ENCODE measurements around the gene FRMPD4.
A peak's percentile ranks its signal among the peaks of the same experiment; 100 is the strongest.

FRMPD4 gene

DNA sequence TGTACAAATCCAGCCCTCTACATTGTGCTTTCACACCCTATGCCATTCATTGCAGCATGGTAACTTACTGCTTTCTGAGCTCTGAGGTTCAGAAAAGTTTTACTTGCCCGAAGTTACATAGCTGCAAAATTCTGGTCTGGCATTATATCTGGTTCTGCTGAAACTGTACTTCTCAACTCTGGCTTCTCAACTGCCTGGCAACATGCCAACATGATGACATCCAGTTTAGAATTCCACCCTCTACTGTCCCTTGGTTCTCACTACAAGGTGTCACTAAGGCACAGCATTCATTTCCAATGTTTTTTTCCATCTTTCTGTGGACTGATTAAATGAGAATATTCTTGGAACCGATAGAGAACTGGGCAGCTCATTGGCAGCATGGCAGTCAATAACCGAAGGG lies 410.1 kb downstream of the FRMPD4 start:
- DNase-seq: peak in 1 of 2 experiments; percentile 18
- no peak for TF ChIP-seq GATA1 (IDR thresholded peaks at IDR 0.05; ENCODE audit: low read depth, low read length)
- TF ChIP-seq POLR2A (IDR thresholded peaks at IDR 0.05; ENCODE audit: low read length): no peak

DNA sequence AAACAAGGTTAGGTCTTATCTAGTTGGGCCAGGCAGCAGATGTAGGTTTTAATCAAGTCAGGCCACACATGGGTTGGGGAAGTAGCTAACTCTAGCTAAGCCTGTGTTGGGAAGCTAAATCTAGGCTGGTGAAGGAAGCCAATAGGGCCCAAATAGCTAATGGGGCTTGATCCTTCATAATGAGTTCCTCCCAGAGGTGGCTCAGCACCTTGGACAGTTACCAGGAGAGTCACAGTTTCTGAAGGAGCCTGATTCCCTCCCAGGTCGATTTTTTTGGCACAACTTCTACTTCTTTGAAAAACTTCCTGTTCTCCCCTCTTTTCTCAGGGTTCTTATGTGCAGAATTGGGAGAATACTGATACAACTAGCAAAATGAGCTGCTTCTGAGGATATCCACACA lies 410.5 kb downstream of the FRMPD4 start:
- no peak for TF ChIP-seq POLR2A (IDR thresholded peaks at IDR 0.05; ENCODE audit: low read length)
- DNase-seq: peak; percentile 16 to 18

DNA sequence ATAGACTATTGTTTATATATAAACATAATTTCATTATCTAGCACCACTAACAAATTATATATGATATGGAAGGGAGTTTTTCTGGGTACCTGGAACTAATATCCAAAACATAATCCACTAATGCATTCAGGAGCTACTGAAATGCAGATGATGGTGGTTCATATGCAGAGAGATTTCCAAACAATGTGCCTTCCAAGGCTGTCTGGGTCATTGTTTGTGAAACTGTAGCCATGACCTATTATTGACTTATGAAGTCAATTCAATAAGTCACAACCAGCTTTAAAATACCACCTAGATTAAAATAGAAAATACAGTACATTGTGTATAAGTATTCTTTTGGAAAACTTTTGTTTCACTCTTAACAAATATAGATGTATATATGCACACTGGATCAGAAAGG lies 415.9 kb downstream of the FRMPD4 start:
- TF ChIP-seq POLR2A (IDR thresholded peaks at IDR 0.05; ENCODE audit: low read length): no peak
- no peak for TF ChIP-seq GATA1 (IDR thresholded peaks at IDR 0.05; ENCODE audit: low read depth, low read length)
- DNase-seq: no peak

DNA sequence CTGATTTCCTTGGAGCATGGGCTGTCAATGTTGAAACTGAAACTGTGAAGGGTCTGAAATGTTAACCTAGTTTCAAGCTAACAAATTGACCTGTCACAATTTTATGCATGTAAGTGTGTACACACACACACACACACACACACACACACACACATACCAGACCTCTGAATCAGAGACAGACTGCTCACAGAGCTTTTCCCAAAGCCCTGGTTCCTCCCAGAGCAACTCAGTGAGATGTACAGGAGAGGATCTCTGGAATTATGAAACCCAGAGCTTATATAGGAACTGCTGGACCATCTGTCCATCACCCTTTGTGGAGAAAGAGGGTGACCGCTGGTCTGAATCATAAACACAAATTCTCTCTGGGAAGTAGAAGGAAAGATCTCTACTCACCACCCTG lies 424.8 kb downstream of the FRMPD4 start:
- TF ChIP-seq POLR2A (IDR thresholded peaks at IDR 0.05; ENCODE audit: low read length): no peak
- no peak for TF ChIP-seq GATA1 (IDR thresholded peaks at IDR 0.05; ENCODE audit: low read depth, low read length)
- no peak for DNase-seq

DNA sequence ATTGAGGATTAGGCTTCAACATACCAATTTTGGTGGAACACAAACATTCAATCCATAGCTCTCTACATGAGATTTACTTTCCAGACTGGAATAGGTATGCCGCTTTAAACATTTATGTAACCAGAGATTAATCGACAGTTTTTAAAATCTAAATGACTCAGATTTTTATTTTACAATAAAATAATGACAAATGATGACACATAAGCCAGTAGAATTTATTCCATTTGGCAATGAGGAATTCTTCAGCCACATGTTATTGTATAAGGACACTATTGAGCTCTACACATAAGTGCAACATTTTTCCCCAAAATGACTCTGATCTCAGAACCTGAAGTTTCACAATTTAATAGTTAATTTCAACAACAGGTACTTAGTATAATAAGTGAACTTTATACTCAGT lies 425.9 kb downstream of the FRMPD4 start:
- no peak for DNase-seq
- no peak for TF ChIP-seq POLR2A (IDR thresholded peaks at IDR 0.05; ENCODE audit: low read length)
- no peak for TF ChIP-seq GATA1 (IDR thresholded peaks at IDR 0.05; ENCODE audit: low read depth, low read length)

DNA sequence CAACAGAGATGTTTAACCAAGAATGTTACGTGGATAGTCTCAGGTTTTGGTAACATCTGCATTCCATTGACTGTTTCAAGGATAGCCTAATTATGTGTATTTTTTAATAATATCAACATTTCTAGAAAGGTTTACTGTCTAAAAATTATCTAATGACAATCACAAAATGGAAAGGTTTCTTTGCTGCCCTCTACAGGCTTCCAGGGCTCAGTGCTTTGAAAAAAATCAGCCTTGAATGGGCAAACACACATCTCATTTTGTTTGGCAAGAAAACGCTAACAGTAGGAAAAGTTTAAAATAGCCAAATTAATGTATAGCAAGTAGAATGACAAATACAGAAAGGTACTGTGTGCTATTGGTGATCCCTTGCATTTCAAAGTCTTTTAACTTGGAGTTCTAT lies 429.6 kb downstream of the FRMPD4 start:
- TF ChIP-seq GATA1 (IDR thresholded peaks at IDR 0.05; ENCODE audit: low read depth, low read length): no peak
- no peak for TF ChIP-seq POLR2A (IDR thresholded peaks at IDR 0.05; ENCODE audit: low read length)
- peak; percentile 0 for DNase-seq

DNA sequence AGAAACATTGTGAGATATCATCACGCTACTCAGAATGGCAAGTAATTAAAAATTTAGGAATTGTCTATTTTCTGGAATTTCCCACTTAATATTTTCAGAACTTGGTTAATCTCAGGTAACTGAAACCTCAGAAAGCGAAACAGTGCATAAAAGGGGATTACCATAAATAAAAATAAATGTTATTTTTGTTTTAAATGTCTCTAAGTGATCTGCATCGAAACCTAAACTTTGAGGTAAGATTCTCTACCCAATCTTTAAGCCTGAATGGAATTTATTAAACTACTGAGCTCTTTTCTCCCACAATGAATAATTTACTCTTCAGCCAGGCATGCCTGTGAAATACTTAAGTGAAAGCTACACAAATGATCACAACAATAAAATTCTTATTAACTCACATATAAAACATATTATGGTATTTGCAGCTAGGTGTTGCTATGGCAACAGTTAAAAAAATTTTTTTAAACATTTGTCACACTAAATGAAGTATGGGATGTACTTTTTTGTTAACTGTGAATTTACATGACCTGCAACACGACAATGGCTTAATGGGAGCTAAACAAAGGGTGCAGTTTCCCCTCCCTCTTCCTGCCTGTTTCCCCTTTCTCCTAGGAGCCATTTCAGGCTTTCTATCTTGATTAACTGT lies 432.7 kb downstream of the FRMPD4 start:
- DNase-seq: no peak
- TF ChIP-seq GATA1 (IDR thresholded peaks at IDR 0.05; ENCODE audit: low read depth, low read length) (no peak), POLR2A (IDR thresholded peaks at IDR 0.05; ENCODE audit: low read length) (no peak)

DNA sequence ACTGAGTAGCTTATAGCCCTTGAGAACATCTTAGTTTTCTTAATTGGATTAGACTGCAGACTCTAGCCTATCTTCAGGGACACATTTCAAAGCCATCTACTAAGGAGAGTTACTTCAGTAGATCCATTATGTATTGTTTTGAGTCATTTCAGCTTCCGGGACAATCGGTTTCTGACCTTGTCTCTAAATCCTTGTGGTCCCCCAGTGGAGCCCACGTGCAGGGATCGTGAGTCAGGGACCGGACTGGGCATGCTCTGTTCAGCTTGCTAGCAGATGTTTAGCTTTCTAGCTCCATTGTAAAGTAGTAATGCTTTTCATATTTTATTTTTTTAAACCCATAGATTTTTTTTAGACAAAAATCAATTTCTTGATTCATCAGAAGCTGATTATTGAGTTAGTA lies 441.0 kb downstream of the FRMPD4 start:
- no peak for DNase-seq
- TF ChIP-seq GATA1 (IDR thresholded peaks at IDR 0.05; ENCODE audit: low read depth, low read length): no peak
- no peak for TF ChIP-seq POLR2A (IDR thresholded peaks at IDR 0.05; ENCODE audit: low read length)

DNA sequence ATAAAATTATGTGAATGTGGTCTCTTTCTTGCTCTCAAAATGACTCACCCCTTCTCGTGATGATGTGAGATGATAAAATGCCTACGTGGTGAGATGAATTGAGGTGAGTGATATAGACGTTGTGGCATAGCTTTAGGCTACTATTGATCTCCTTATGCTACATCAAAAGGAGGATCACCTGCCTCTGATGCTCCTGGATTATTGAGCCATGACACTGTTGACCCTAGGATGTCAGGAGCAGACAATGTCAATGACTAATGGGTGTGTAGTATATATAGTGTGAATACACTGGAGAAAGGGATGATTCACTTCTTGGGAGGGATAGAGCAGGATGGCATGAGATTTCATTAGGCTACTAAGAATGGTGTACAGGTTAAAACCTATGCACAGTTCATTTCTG lies 442.3 kb downstream of the FRMPD4 start:
- DNase-seq: no peak
- TF ChIP-seq POLR2A (IDR thresholded peaks at IDR 0.05; ENCODE audit: low read length): no peak
- TF ChIP-seq GATA1 (IDR thresholded peaks at IDR 0.05; ENCODE audit: low read depth, low read length): no peak

DNA sequence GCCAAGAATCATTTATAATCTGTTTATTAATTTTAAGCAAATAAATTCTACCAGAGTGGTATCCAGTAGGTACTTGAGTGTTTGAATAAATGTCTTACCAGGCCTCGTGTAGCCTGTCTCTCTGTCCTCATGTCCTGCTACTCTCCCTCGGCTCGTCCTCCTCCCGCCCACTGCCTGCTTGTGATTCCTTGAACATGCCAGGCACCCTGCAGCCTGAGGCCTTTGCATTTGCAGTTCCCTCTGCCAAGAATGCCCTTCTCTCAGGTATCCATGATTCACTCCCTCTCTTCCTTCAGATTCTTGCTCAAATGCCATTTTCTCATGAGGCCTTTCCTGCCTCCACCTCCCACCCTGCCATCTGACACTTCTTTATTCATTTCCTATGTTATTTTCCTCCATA lies 443.3 kb downstream of the FRMPD4 start:
- no peak for TF ChIP-seq POLR2A (IDR thresholded peaks at IDR 0.05; ENCODE audit: low read length)
- TF ChIP-seq GATA1 (IDR thresholded peaks at IDR 0.05; ENCODE audit: low read depth, low read length): no peak
- no peak for DNase-seq

DNA sequence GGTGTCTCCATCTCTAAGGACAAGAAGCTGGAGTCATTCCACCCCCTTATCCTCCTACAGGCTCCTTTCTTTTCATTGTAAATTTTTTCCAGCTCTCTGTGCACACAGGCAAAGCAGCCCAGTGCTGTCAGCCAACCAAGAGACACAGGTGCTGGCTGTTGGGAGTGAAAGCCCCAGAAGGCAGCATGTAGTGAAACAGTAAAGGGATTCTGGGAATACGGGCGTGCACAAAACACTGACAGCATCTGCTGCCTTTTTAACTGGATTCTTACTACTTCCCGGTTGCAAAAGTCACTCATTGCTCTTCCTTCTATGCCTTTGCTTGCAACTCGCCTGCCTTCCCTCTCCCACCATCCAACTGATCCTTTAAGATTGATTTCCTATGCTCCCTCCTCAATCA lies 444.4 kb downstream of the FRMPD4 start:
- DNase-seq: no peak
- TF ChIP-seq GATA1 (IDR thresholded peaks at IDR 0.05; ENCODE audit: low read depth, low read length) (no peak), POLR2A (IDR thresholded peaks at IDR 0.05; ENCODE audit: low read length) (no peak)

DNA sequence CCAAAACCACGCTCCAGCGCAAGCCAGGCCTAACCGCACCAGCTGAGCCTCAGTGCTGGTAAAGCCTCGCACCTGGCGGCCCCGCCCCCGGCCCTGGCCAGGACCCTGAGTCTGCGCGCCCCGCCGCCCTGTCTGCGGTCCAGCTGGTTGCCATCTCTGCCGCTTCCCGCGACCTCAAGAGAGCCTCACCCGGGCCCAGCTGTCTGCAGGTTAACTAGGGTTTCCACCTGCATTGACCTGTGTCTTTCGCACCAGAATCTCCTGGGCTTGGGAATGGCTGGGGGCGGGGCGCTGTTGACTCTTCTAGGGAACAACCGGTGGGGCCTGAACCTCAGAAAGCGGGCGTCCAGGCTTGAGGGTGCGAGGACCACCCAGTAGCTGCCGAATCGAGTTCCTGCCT lies 445.3 kb downstream of the FRMPD4 start:
- no peak for DNase-seq
- TF ChIP-seq GATA1 (IDR thresholded peaks at IDR 0.05; ENCODE audit: low read depth, low read length) (no peak), POLR2A (IDR thresholded peaks at IDR 0.05; ENCODE audit: low read length) (no peak)

DNA sequence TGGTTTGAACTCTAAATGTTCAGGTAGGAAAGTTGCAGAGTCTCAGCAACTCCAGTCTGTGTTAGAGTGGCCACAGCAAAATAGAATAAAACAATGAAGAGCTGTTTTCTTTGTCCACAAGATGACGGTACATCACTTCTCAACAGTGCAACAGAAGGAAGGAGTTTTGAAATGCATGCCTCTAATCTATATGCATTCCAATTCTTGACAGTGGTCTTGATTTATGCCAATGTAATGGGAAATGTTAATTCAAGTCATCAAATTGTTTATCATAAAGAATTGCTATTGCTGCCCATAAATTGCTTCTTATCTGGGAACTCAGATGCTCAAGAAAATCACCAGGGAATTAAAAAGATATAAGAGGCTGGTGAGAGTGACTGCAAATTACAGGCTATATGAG lies 457.4 kb downstream of the FRMPD4 start:
- no peak for TF ChIP-seq POLR2A (IDR thresholded peaks at IDR 0.05; ENCODE audit: low read length)
- no peak for TF ChIP-seq GATA1 (IDR thresholded peaks at IDR 0.05; ENCODE audit: low read depth, low read length)
- no peak for DNase-seq

DNA sequence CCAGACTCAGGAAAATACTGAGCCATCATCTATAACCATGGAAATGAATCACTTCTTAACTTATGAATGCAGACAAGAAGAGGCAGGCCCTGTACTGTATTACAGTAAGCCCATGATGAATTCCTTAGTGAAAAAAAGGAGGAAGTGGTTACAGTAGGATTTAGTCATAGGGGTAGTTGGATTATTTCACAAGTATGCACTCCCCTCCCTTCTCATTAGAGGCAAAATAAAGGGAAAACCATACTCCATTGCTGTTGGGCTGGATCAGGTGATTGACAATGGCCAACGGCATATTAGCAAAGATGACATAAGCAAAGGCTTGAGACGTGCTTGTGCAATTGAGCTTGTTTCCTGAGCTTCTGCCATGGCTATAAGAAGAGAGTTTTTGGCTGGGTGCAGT lies 471.8 kb downstream of the FRMPD4 start:
- no peak for DNase-seq
- TF ChIP-seq POLR2A (IDR thresholded peaks at IDR 0.05; ENCODE audit: low read length) (no peak), GATA1 (IDR thresholded peaks at IDR 0.05; ENCODE audit: low read depth, low read length) (no peak)

DNA sequence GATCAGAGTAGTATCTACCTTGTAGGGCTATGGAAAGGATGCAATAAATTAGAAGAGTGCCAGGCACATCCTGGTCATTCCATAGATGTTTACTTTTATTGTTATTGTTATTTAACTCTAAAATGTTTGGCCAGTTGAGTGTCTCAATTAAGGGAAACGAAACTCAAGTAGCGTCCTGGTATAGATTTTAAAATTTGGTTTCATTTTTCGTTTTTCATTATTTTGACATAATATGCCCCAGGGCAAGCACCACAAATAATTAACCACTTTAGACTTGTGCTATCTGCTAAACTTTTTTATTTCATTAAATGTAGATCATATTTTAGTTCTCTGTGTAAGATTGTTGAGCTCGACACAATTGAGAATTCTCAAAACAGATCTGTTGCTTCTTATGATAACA lies 473.2 kb downstream of the FRMPD4 start:
- no peak for DNase-seq
- no peak for TF ChIP-seq POLR2A (IDR thresholded peaks at IDR 0.05; ENCODE audit: low read length)
- TF ChIP-seq GATA1 (IDR thresholded peaks at IDR 0.05; ENCODE audit: low read depth, low read length): no peak

DNA sequence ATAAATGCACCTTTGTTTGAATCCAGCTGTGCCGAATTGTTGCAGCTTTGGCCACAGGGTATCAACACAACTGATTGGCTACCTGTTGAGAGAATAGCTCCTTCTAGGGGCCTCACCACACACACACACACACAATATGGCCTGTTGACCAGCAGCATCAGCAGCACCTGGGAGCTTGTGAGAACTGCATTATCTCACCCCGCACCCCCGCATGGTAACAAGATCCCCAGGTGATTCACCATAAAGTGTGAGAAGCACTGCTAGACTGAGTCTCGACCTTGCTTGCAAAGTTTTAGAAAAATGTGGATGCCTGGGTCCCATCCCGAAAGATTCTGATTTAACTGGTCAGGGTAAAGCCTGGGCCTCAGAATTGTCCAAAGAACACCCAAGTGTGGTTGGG lies 476.0 kb downstream of the FRMPD4 start:
- TF ChIP-seq POLR2A (IDR thresholded peaks at IDR 0.05; ENCODE audit: low read length) (no peak), GATA1 (IDR thresholded peaks at IDR 0.05; ENCODE audit: low read depth, low read length) (no peak)
- DNase-seq: no peak
